SK-N-SH (cell line): ENCODE results near the gene VAMP2.

Experiments used
- CTCF ChIP-seq: fragments of 200-600 bp; sonication (generic); IDR thresholded peaks from 2 replicates; pipeline ENCODE4 v1.6.1; 2017; ENCODE audit warnings: antibody characterized with exemption, mild to moderate bottlenecking, moderate library complexity
- RFX5 ChIP-seq: IDR thresholded peaks from 2 replicates; pipeline ENCODE4 v1.6.1; 2012; ENCODE audit warnings: mild to moderate bottlenecking, improper control_type of control experiment, low read length

GRCh38 chr17:8145811-8146210, 16.9 kb downstream of the VAMP2 start:
- TF ChIP-seq CTCF (no peak), RFX5 (no peak)
